Measurements from ENCODE around the gene HIPK3.
"Not testable (repeated sequence)": the region's sequence is repeated elsewhere in the genome, so short reads cannot be mapped to it uniquely, and the experiment has no call there.

HIPK3 gene

DNA sequence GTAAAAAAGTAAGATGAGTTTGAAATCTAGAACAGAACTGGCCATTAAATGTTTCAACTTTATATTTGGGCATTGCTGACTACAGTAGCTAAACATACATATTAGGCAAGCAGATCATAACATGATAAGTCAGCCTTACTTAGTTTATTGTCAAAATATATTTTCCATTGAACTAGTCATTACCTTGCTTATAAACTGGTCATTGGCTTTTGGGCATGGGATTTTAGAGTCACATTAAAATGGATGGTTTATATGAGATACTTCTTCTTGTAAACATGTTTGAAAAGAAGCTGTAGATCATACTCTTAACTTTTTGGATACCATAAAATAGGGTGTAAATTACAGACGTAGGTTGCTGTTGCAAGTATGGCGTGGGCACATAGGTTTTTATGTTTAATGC is 2.7 kb downstream of the HIPK3 start:
- no peak for DNase-seq

- DNase-seq = not testable (repeated sequence)
Observed at GRCh38 chr11:33261350-33261749, 4.2 kb downstream of the HIPK3 start.

DNA sequence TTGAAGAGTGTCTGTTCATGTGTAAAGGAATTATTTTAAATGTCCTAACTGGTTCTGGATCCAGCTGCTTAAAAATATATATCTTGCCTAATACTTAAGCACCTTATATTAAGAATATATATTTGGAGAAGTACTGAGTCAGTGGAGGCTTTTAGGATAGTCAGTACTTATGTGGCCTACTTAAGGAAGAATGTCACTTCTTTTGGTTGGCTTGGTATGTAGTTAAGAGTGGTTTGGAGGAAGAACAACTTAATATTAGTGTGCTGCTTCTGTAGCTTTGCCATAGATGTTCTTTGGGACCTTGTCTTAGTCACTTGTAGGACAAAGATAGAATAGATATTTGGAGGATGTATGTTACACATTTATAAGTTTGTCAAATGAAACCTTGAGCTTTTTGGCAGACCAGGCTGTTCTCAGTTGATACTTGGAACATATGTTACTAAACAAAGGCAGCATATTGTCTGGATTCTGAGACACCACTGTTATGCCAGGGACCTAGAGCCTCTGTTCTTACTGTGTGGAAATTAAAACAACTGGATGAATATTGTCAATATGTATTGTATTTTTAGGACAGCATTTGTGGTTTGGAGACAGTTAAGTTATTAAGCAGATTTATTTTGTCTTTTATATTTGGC is 4.9 kb downstream of the HIPK3 start:
- DNase-seq = no peak

DNA sequence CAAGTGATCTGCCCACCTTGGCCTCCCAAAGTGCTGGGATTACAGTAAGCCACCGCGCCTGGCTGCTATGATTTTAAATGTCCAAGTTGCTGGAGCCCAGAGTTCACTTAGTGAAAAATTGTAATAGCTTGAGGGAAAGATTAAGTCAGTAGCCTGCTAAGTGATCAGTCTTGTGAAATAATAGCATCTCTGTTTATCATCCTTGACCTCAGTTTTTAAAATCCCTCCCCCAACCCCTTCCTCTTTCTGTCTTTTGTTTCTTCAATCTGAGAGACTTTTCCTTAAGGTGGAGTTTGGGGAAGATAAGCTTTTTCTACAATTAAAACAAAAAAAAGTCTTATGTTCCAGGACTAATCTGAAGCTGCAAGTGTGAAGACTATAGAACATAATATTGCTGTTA is 6.4 kb downstream of the HIPK3 start:
- DNase-seq = no peak

GRCh38 chr11:33264926-33265325 is 7.7 kb downstream of the HIPK3 start:
- DNase-seq = no peak

DNA sequence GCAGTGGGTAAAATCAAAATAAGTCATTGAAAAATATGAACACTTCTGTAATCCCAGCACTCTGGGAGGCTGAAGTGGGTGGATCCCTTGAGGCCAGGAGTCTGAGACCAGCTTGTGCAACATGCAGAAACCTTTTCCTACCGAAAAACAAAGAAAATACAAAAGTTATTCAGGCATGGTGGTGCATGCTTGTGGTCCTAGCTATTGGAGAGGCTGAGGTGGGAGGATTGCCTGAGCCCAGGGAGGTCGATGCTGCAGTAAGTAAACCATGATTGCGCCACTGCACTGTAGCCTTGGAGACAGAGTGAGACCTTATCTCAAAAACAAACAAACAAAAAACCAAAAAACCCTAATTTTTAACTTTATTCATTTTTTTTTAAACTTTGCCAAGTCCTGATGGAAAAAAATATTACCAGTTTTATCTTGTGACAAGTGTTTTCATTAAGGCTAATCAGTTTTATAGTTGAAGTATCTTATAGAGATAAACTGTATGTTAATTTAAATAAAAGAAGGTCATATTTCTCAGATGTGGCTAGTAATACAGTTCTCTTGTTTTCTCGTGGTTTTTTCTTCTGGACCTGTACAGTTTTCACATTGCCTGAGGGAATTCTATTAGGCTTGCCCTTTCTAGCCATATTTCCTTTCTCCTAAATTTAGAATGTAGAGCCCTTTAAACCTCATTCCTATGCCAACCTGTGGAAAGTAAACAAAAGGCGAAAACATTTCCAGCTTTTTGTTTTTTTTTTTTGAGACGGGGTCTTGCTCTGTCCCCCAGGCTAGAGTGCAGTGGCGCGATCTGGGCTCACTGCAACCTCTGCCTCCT is 9.4 kb downstream of the HIPK3 start:
- DNase-seq = no peak

DNA sequence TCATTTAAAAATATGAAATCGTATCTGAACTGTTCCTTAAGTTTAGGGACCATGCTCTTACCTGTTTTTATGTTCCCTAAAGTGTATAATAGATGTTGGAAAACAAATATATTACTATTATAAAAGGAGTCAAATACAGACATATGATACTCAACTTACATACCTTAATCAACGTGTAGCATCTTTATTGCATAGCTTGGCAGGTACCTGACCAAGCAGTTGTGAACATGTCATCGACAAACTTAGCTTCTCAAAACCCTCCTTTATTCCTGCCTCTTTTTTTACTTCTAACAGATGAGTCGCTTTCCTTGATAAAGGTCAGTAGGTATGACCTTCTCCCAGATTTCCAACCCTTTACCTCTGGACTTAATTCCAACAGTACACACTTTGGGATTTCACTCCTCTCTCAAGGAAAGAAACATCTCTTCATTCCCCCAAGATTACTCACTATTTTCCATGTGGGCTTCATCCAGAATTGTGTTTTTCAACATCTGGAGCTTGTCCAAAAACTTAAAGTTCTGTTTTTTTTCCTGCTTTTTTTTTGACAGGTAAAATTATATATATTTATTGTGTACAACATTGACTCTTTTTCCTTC is 11.9 kb downstream of the HIPK3 start:
- DNase-seq = no peak

- DNase-seq = no peak
Observed at GRCh38 chr11:33269822-33270221, 12.6 kb downstream of the HIPK3 start.

DNA sequence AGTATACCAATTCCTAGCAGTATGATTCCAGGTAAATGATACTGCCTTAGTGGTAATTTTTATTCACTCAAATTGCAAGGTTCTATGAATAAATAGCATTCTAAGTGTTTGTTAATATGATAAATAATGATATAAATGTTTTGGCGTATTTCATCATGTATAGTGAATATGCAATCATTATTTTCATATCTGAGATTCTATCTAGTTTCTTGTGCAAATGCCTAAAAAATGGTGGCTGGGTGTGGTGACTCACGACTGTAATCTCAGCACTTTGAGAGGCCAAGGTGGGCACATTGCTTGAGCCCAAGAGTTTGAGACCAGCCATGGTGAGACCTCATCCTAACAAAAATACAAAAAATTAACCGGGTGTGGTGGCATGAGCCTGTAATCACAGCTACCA is 13.9 kb downstream of the HIPK3 start:
- no peak for DNase-seq

GRCh38 chr11:33272338-33273107 is 15.3 kb downstream of the HIPK3 start:
- DNase-seq = no peak

GRCh38 chr11:33273656-33274055 is 16.5 kb downstream of the HIPK3 start:
- DNase-seq = no peak

- DNase-seq = no peak
Observed at GRCh38 chr11:33280411-33280810, 23.2 kb downstream of the HIPK3 start.

DNA sequence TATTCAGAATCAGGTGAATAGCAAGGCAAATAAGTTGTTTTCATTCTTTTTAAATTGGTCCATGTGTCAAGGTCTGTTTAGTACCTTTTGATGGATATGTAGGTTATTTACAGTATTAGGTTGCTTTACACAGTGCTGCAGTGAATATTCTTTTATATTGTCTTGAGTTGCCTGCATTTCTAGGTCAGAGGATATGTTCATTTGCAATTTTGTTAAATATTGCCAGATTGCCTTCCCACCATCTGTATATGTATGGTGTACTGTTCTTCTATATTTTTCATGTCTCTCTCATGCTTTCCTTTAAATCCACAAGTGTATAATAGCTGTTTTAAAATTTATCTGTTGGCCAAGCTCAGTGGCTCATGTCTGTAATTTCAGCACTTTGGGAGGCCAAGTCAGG is 24.6 kb downstream of the HIPK3 start:
- DNase-seq = no peak

DNA sequence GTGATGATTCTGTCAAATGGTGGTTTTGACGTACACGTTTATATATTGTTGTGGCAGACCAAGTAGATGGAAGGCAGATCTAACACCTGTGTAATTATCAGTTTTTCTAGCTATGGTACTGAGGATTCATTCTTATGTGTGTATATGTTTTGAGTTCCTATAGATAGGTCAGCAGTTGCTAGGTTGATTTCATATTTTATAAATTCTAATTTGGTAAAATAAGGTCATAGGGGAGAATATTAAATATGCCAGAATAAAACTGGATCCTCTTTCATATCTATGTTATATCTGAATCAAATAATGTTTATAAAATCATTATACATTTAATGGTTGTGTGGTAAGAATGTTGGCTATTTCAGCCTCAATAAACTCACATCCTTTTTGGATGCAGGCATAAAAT is 27.6 kb downstream of the HIPK3 start:
- DNase-seq = no peak

DNA sequence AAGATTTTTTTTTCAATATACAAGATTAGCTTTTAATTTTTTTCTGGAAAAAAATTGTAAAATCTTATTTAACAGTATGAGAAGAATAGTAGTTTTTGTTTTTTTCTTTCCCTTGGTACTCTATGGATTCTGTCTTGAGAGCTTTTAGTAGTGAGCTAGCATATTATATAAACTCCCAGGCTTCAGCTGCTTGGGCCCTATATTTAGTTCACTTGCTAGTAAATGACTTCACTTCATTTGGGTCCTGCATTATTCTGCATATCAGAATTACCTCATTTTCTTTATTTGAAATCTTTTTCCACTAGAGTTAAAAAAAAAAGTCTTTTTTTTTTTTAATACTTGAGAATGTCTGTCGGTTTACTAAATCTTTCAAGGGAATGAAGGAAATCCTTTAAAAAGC is 33.1 kb downstream of the HIPK3 start:
- peak in 1 of 2 donors; percentile 39 for DNase-seq

GRCh38 chr11:33291004-33291777 is 34.0 kb downstream of the HIPK3 start:
- no peak for DNase-seq

GRCh38 chr11:33292311-33292710 is 35.1 kb downstream of the HIPK3 start:
- DNase-seq = no peak

- no peak for DNase-seq
Observed at GRCh38 chr11:33294224-33294623, 37.0 kb downstream of the HIPK3 start.

- no peak for DNase-seq
Observed at GRCh38 chr11:33294797-33295196, 37.6 kb downstream of the HIPK3 start.

DNA sequence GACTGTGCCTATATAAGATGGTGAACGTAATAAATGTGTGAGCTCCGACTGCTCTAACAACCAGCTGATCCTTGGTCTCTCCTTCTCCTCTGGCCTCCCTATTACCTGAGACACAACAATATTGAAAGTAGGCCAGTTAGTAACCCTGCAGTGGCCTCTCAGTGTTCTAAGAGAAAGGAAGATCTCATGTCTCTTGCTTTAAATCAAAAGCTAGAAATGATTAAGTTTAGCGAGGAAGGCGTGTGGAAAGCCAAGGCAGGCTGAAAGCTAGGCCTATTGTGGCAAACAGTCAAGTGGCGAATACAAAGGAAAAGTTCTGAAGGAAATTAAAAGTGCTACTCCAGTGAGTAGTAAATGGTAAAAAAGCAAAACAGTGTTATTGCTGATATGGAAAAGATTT is 39.5 kb downstream of the HIPK3 start:
- DNase-seq = no peak

GRCh38 chr11:33303541-33303940 is 46.4 kb downstream of the HIPK3 start:
- DNase-seq = no peak

DNA sequence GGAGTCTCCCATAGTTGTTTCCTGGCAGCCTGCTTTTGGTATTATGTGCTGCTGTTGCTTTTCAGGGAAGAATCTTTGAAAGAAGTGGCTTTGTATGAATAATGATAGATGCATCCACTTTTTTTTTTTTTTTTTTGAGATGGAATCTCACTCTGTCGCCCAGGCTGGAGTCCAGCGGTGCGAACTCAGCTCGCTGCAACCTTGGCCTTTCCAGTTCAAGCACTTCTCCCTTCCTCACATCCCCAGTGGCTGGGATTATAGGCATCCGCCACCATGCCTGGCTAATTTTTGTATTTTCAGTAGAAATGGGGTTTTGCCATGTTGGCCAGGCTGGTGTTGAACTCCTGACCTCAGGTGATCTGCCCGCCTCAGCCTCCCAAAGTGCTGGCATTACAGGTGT is 49.6 kb downstream of the HIPK3 start:
- not testable (repeated sequence) for DNase-seq

- peak in 1 of 2 donors; percentile 18 for DNase-seq
Observed at GRCh38 chr11:33307984-33308383, 50.8 kb downstream of the HIPK3 start.

Measured in hippocampal formation (tissue), 2 donors.